ENCODE data around the gene ARHGEF11. TPM values are rescaled to one million over a fixed set of nuclear protein-coding genes. Genes with fewer than 3 reads are reported as not detected.

The ARHGEF11 gene
- total and polyA plus RNA-seq, 9 of the 15 experiments (the other 6 are each of a cell fraction or from before 2014, with no cell fraction given), result 0.14 to 15.5 (median 9.0) TPM

DNA sequence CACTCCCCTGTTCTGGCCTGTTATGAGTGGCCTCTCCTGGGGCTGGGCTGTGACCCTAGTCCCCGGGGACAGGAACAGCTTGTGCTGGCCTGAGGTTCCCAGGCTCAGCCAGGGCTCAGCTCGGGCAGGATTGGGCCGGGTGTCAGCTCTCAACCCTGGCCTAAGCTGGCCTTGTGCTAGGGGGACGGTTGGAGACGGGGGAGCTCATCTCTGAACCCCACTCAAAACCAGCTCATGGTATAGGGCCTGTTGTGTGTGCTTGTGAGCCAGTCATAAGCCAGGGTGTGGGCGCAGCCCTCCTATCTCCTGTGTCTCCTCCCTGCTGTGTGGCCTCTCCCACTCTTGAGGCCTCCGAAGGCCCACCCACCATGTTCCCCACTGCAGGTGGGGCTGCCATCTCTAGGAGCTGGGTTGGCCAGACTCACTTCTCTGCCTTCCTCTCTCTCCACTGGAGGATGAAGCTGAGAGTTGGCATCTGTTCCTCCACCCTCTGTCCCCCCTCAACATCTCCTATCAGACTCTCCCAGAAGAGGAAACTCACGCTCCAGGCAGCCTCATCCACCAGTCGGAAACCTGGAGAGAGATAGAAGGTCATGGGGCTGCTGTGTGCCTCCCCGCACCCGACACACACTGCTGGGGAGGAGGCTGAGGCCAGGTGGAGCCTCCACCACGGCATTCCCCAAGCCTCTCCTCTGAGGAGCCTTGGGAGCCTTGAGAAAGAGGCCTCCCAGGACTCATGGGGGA lies 150.7 kb downstream of the ARHGEF11 start (continued):
- TF ChIP-seq, protein P1, sequence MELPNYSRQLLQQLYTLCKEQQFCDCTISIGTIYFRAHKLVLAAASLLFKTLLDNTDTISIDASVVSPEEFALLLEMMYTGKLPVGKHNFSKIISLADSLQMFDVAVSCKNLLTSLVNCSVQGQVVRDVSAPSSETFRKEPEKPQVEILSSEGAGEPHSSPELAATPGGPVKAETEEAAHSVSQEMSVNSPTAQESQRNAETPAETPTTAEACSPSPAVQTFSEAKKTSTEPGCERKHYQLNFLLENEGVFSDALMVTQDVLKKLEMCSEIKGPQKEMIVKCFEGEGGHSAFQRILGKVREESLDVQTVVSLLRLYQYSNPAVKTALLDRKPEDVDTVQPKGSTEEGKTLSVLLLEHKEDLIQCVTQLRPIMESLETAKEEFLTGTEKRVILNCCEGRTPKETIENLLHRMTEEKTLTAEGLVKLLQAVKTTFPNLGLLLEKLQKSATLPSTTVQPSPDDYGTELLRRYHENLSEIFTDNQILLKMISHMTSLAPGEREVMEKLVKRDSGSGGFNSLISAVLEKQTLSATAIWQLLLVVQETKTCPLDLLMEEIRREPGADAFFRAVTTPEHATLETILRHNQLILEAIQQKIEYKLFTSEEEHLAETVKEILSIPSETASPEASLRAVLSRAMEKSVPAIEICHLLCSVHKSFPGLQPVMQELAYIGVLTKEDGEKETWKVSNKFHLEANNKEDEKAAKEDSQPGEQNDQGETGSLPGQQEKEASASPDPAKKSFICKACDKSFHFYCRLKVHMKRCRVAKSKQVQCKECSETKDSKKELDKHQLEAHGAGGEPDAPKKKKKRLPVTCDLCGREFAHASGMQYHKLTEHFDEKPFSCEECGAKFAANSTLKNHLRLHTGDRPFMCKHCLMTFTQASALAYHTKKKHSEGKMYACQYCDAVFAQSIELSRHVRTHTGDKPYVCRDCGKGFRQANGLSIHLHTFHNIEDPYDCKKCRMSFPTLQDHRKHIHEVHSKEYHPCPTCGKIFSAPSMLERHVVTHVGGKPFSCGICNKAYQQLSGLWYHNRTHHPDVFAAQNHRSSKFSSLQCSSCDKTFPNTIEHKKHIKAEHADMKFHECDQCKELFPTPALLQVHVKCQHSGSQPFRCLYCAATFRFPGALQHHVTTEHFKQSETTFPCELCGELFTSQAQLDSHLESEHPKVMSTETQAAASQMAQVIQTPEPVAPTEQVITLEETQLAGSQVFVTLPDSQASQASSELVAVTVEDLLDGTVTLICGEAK (IDR thresholded peaks at IDR 0.05), result no peak
- TF ChIP-seq, protein P1 (CRISPR knock-in tag; IDR thresholded peaks at IDR 0.05), result no peak
- TF ChIP-seq MEF2A (IDR thresholded peaks at IDR 0.05; ENCODE audit: control insufficient read depth, low read depth, low read length) (no peak), LARP7 (IDR thresholded peaks at IDR 0.05) (no peak), SIN3B (IDR thresholded peaks at IDR 0.05; ENCODE audit: low read depth) (no peak), ZNF3 (CRISPR knock-in tag; IDR thresholded peaks at IDR 0.05) (no peak), MCM2 (IDR thresholded peaks at IDR 0.05; ENCODE audit: low read depth) (no peak), ZNF165 (CRISPR knock-in tag; IDR thresholded peaks at IDR 0.05; ENCODE audit: borderline replicate concordance) (no peak), ETV1 (tag; conservative IDR thresholded peaks at IDR 0.05; ENCODE audit: low read depth) (no peak), MEF2D (tag; conservative IDR thresholded peaks at IDR 0.05; ENCODE audit: low read depth) (no peak; the same call in 1 of the 2 replicates)
- TF ChIP-seq, protein P2, sequence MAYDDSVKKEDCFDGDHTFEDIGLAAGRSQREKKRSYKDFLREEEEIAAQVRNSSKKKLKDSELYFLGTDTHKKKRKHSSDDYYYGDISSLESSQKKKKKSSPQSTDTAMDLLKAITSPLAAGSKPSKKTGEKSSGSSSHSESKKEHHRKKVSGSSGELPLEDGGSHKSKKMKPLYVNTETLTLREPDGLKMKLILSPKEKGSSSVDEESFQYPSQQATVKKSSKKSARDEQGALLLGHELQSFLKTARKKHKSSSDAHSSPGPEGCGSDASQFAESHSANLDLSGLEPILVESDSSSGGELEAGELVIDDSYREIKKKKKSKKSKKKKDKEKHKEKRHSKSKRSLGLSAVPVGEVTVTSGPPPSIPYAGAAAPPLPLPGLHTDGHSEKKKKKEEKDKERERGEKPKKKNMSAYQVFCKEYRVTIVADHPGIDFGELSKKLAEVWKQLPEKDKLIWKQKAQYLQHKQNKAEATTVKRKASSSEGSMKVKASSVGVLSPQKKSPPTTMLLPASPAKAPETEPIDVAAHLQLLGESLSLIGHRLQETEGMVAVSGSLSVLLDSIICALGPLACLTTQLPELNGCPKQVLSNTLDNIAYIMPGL (CRISPR knock-in tag; IDR thresholded peaks at IDR 0.05), result no peak
- TF ChIP-seq, protein P3, sequence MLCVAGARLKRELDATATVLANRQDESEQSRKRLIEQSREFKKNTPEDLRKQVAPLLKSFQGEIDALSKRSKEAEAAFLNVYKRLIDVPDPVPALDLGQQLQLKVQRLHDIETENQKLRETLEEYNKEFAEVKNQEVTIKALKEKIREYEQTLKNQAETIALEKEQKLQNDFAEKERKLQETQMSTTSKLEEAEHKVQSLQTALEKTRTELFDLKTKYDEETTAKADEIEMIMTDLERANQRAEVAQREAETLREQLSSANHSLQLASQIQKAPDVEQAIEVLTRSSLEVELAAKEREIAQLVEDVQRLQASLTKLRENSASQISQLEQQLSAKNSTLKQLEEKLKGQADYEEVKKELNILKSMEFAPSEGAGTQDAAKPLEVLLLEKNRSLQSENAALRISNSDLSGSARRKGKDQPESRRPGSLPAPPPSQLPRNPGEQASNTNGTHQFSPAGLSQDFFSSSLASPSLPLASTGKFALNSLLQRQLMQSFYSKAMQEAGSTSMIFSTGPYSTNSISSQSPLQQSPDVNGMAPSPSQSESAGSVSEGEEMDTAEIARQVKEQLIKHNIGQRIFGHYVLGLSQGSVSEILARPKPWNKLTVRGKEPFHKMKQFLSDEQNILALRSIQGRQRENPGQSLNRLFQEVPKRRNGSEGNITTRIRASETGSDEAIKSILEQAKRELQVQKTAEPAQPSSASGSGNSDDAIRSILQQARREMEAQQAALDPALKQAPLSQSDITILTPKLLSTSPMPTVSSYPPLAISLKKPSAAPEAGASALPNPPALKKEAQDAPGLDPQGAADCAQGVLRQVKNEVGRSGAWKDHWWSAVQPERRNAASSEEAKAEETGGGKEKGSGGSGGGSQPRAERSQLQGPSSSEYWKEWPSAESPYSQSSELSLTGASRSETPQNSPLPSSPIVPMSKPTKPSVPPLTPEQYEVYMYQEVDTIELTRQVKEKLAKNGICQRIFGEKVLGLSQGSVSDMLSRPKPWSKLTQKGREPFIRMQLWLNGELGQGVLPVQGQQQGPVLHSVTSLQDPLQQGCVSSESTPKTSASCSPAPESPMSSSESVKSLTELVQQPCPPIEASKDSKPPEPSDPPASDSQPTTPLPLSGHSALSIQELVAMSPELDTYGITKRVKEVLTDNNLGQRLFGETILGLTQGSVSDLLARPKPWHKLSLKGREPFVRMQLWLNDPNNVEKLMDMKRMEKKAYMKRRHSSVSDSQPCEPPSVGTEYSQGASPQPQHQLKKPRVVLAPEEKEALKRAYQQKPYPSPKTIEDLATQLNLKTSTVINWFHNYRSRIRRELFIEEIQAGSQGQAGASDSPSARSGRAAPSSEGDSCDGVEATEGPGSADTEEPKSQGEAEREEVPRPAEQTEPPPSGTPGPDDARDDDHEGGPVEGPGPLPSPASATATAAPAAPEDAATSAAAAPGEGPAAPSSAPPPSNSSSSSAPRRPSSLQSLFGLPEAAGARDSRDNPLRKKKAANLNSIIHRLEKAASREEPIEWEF (CRISPR knock-in tag; IDR thresholded peaks at IDR 0.05), result no peak

Data from K562 (cell line).